GM23248 (cell line): ENCODE measurements around the gene TFR2.

ENCODE experiments used
- EZH2 ChIP-seq: fragments of 200-600 bp; sonication (generic); IDR thresholded peaks from 2 replicates; pipeline ENCODE4 v1.6.1; 2018; ENCODE audit warnings: antibody characterized with exemption, mild to moderate bottlenecking; ENCODE audit not compliant: insufficient read depth, poor library complexity, severe bottlenecking
- EZH2phosphoT487 ChIP-seq: fragments of 200-600 bp; sonication (generic); IDR thresholded peaks from 2 replicates; pipeline ENCODE4 v1.6.1; 2018; ENCODE audit warnings: antibody characterized with exemption, moderate library complexity, mild to moderate bottlenecking, low read depth; ENCODE audit not compliant: insufficient read depth

GRCh38 chr7:100585511-100586265 lies 55.7 kb downstream of the TFR2 start, which contains the start of gene LRCH4:
- TF ChIP-seq EZH2, result no peak
- no peak for TF ChIP-seq EZH2phosphoT487
